ENCODE measurements around the gene MEFV. TPM values are rescaled to one million over a fixed set of nuclear protein-coding genes. Genes with fewer than 3 reads are reported as not detected.

MEFV gene
- under 0.01 and 0.15 TPM in 2 replicates for total RNA-seq

GRCh38 chr16:3256146-3256865 lies at the start of gene MEFV:
TSS of gene MEFV (minus strand) at chr16:3256633. CDS start at chr16:3256587, 46 bp downstream.

GRCh38 chr16:3305109-3306068 lies 49.0 kb upstream of the MEFV start, which contains the start of the genes TIGD7 and ZNF75A:
TSS of gene TIGD7 (minus strand) at chr16:3305430. CDS start at chr16:3300614, 4,816 bp downstream.
TSS of gene ZNF75A (plus strand) at chr16:3305497. CDS start at chr16:3308429, 2,932 bp downstream.

GRCh38 chr16:3282730-3283542 lies 26.5 kb upstream of the MEFV start, which contains the start of gene ZNF263:
TSS of gene ZNF263 (plus strand) at chr16:3283491. CDS start at chr16:3283819, 328 bp downstream.

GRCh38 chr16:3234857-3235561 lies 21.4 kb downstream of the MEFV start, which contains the start of gene ZNF200:
TSS of gene ZNF200 (minus strand) at chr16:3235158. CDS start at chr16:3233755, 1,403 bp downstream.

Other genes with a start within 250 kb of the MEFV start
- gene CLDN9, start 243.7 kb downstream of the MEFV start, total RNA-seq = under 0.01 TPM in 1 of 2 replicates, not detected in the other
- gene CLDN6, start 238.4 kb downstream of the MEFV start, total RNA-seq = 0.15 TPM in 1 of 2 replicates, not detected in the other
- gene TNFRSF12A, start 236.3 kb downstream of the MEFV start, total RNA-seq = 91.0 and 208 TPM in 2 replicates
- gene HCFC1R1, start 232.7 kb downstream of the MEFV start, total RNA-seq = 12.5 and 73.4 TPM in 2 replicates
- 20.0 and 26.9 TPM in 2 replicates for gene THOC6, start 232.6 kb downstream of the MEFV start, total RNA-seq
- gene BICDL2, start 219.7 kb downstream of the MEFV start, total RNA-seq = 0.17 TPM in 1 of 2 replicates, not detected in the other
- gene MMP25, start 210.1 kb downstream of the MEFV start, total RNA-seq = 0.15 TPM in 1 of 2 replicates, not detected in the other
- gene IL32, start 191.0 kb downstream of the MEFV start, total RNA-seq = 2.6 and 14.2 TPM in 2 replicates
- gene ZSCAN10, start 157.3 kb downstream of the MEFV start, total RNA-seq = 0.17 TPM in 1 of 2 replicates, not detected in the other
- gene ZNF205, start 144.0 kb downstream of the MEFV start, total RNA-seq = 17.6 and 25.1 TPM in 2 replicates
- gene ZNF213, start 121.6 kb downstream of the MEFV start, total RNA-seq = 9.0 and 11.6 TPM in 2 replicates
- not detected in 2 replicates for gene OR1F1, start 68.4 kb downstream of the MEFV start, total RNA-seq
- gene ZNF200, start 21.5 kb downstream of the MEFV start, total RNA-seq = 8.6 and 9.6 TPM in 2 replicates
- 49.9 and 53.9 TPM in 2 replicates for gene ZNF263, start 26.9 kb upstream of the MEFV start, total RNA-seq
- 4.2 and 6.0 TPM in 2 replicates for gene TIGD7, start 48.8 kb upstream of the MEFV start, total RNA-seq
- gene ZNF75A, start 48.9 kb upstream of the MEFV start, total RNA-seq = 20.2 and 26.6 TPM in 2 replicates
- 0.83 TPM in 1 of 2 replicates, not detected in the other for gene OR2C1, start 99.3 kb upstream of the MEFV start, total RNA-seq
- gene ZSCAN32, start 144.4 kb upstream of the MEFV start, total RNA-seq = 12.2 and 14.1 TPM in 2 replicates
- gene ZNF174, start 144.6 kb upstream of the MEFV start, total RNA-seq = 7.6 and 11.2 TPM in 2 replicates
- gene ZNF597, start 186.9 kb upstream of the MEFV start, total RNA-seq = 1.3 and 2.0 TPM in 2 replicates
- gene NAA60, start 187.0 kb upstream of the MEFV start, total RNA-seq = 15.3 and 23.0 TPM in 2 replicates
- not detected in 2 replicates for gene C16orf90, start 238.9 kb upstream of the MEFV start, total RNA-seq
- 22.7 and 24.0 TPM in 2 replicates for gene CLUAP1, start 244.4 kb upstream of the MEFV start, total RNA-seq